HepG2 (cell line): ENCODE measurements around the gene UNC5B. TPM values are rescaled to one million over a fixed set of nuclear protein-coding genes. Genes with fewer than 3 reads are reported as not detected.

Experiments
- ATAC-seq: fragments of 200-7000 bp; cut with Tn5 transposase; 3 replicates; pipeline ENCODE4 v1.9.1; 2020; ENCODE audit warnings: mild to moderate bottlenecking, moderate library complexity
- BruUV-seq: library from RNA; stranded (reverse); fragments of 400-500 nt; replicated peaks from 2 replicates; lab custom pipeline; 2021; lab: Mats Ljungman, UMichigan
- CTCF ChIA-PET: fragments of 300-600 bp; formaldehyde crosslinking; extraction: SDS; loops from one replicate; lab custom pipeline; 2021; ENCODE audit warnings: low total read pairs, inconsistent platforms, low intra/inter-chr PET ratio; lab: Yijun Ruan, JAX
- POLR2A ChIA-PET: fragments of 350-600 bp; sonication (Branson Sonifier 250); formaldehyde crosslinking; loops from one replicate; lab custom pipeline; 2020; ENCODE audit warnings: antibody characterized with exemption, inconsistent platforms; lab: Yijun Ruan, JAX
- DNase-seq: peaks from one replicate; pipeline ENCODE4 v3.0.0-alpha.2; 2015; ENCODE audit warnings: low spot score
- FAIRE-seq: peaks from 3 replicates; lab custom pipeline; 2011; peaks lifted over from hg19 to GRCh38; lab: Jason Lieb, UNC
- H2AFZ ChIP-seq: one replicate; pipeline ENCODE4 v1.6.1; 2011; ENCODE audit warnings: low read length, inconsistent platforms
- H3K27ac ChIP-seq: fragments of 300-600 bp; 3 replicates; pipeline ENCODE4 v1.8.0; 2011; ENCODE audit warnings: mixed run types, mild to moderate bottlenecking, mixed read lengths, low read length, inconsistent platforms; ENCODE audit not compliant: insufficient read depth; ENCODE audit errors: extremely low read length
- H3K27me3 ChIP-seq, 2 experiments: fragments of 200-600 bp in 1 of 2; 2 replicates in 1 of 2; 3 replicates in 1 of 2; pipeline versions ENCODE4 v1.6.0 to v1.8.0; 2011; ENCODE audit warnings: low read length in 2 of 2, mild to moderate bottlenecking in 2 of 2, moderate library complexity in 2 of 2, inconsistent platforms in 1 of 2; ENCODE audit not compliant: insufficient read depth in 2 of 2, control insufficient read depth in 1 of 2
- H3K36me3 ChIP-seq, 2 experiments: fragments of 200-600 bp in 1 of 2; replicated peaks in 1 of 2; 2 replicates in 1 of 2; 3 replicates in 1 of 2; pipeline versions ENCODE4 v1.5.1 to v1.8.0; 2011; ENCODE audit warnings: low read length in 2 of 2, inconsistent platforms in 1 of 2; ENCODE audit not compliant: insufficient read depth in 2 of 2, control insufficient read depth in 1 of 2
- H3K4me1 ChIP-seq: 2 replicates; pipeline ENCODE4 v1.5.1; 2012; ENCODE audit warnings: low read length, inconsistent platforms; ENCODE audit not compliant: insufficient read depth
- H3K4me2 ChIP-seq: 2 replicates; pipeline ENCODE4 v1.6.0; 2011; ENCODE audit warnings: low read depth, low read length, inconsistent platforms
- H3K4me3 ChIP-seq, 3 experiments: fragments of 200-600 bp in 1 of 3; sonication (generic), shearing (Covaris generic) in 1 of 3; replicated peaks in 1 of 3; 2 replicates each; pipeline ENCODE4 v1.5.1; 2011 to 2016; ENCODE audit warnings: low read length in 3 of 3, inconsistent platforms in 2 of 3, low read depth in 2 of 3, mild to moderate bottlenecking in 2 of 3, control low read depth in 1 of 3, mixed read lengths in 1 of 3; ENCODE audit not compliant: insufficient read depth in 1 of 3
- H3K79me2 ChIP-seq: one replicate; pipeline ENCODE4 v1.6.1; 2011; ENCODE audit warnings: low read length, inconsistent platforms; ENCODE audit not compliant: insufficient read depth
- H3K9ac ChIP-seq: 2 replicates; pipeline ENCODE4 v1.6.0; 2011; ENCODE audit warnings: mild to moderate bottlenecking, low read depth, low read length, inconsistent platforms; ENCODE audit not compliant: insufficient read depth
- H3K9me3 ChIP-seq: 2 replicates; pipeline ENCODE4 v1.5.1; 2012; ENCODE audit warnings: mild to moderate bottlenecking, low read length
- H4K20me1 ChIP-seq: 2 replicates; pipeline ENCODE4 v1.6.0; 2011; ENCODE audit warnings: inconsistent platforms, mild to moderate bottlenecking, low read length, moderate library complexity; ENCODE audit not compliant: insufficient read depth
- ATF3 ChIP-seq: sonication (generic); formaldehyde crosslinking; IDR thresholded peaks from 2 replicates; pipeline ENCODE4 v1.4.0; 2020; ENCODE audit warnings: missing genetic modification reagents
- ATF4 ChIP-seq, 2 experiments: fragments of 450-650 bp in 1 of 2; sonication (generic) in 1 of 2; formaldehyde crosslinking; IDR thresholded peaks; 2 replicates each; pipeline versions ENCODE4 v1.5.0 to v1.8.0; 2020 to 2022; ENCODE audit warnings: mild to moderate bottlenecking in 1 of 2, missing genetic modification reagents in 1 of 2
- BCL6 ChIP-seq: IDR thresholded peaks from 2 replicates; pipeline ENCODE4 v1.6.1; 2016; ENCODE audit warnings: missing genetic modification reagents, missing compliant biosample characterization
- CEBPB ChIP-seq: IDR thresholded peaks from 2 replicates; pipeline ENCODE4 v1.6.1; 2011; ENCODE audit warnings: low read depth, low read length, improper control_type of control experiment, borderline replicate concordance
- CEBPG ChIP-seq: IDR thresholded peaks from 2 replicates; pipeline ENCODE4 v1.6.1; 2016
- CHD4 ChIP-seq: fragments of 200-600 bp; sonication (generic); IDR thresholded peaks from 2 replicates; pipeline ENCODE4 v1.7.0; 2017; ENCODE audit warnings: mild to moderate bottlenecking, low read length, borderline replicate concordance
- ESRRA ChIP-seq: sonication (generic); formaldehyde crosslinking; IDR thresholded peaks from 2 replicates; pipeline ENCODE4 v1.5.1; 2020; ENCODE audit warnings: mild to moderate bottlenecking, low read depth, missing genetic modification reagents
- FOSL2 ChIP-seq: sonication (generic); formaldehyde crosslinking; IDR thresholded peaks from 2 replicates; pipeline ENCODE4 v1.4.0; 2020; ENCODE audit warnings: missing genetic modification reagents
- GATAD2A ChIP-seq: IDR thresholded peaks from 2 replicates; pipeline ENCODE4 v1.6.1; 2016
- HDAC6 ChIP-seq: fragments of 200-600 bp; sonication (generic); IDR thresholded peaks from 2 replicates; pipeline ENCODE4 v1.7.0; 2017; ENCODE audit warnings: mild to moderate bottlenecking, antibody characterized with exemption, low read length, low read depth
- MAFG ChIP-seq: sonication (generic); formaldehyde crosslinking; IDR thresholded peaks from 2 replicates; pipeline ENCODE4 v1.5.1; 2020; ENCODE audit warnings: mild to moderate bottlenecking, missing genetic modification reagents
- MIER3 ChIP-seq: IDR thresholded peaks from 2 replicates; pipeline ENCODE4 v1.6.1; 2016; ENCODE audit warnings: missing compliant biosample characterization, borderline replicate concordance
- POLR2G ChIP-seq: fragments of 200-400 bp; formaldehyde crosslinking; IDR thresholded peaks from 2 replicates; pipeline ENCODE4 v1.6.1; 2018; ENCODE audit warnings: mild to moderate bottlenecking, low read depth, low read length, moderate library complexity
- RARA ChIP-seq: IDR thresholded peaks from 2 replicates; pipeline ENCODE4 v1.6.1; 2016; ENCODE audit warnings: missing genetic modification reagents, missing compliant biosample characterization
- ZNF281 ChIP-seq: sonication (generic); formaldehyde crosslinking; IDR thresholded peaks from 2 replicates; pipeline ENCODE4 v1.4.0; 2020; ENCODE audit warnings: missing genetic modification reagents, borderline replicate concordance
- ZNF605 ChIP-seq: sonication (generic); formaldehyde crosslinking; IDR thresholded peaks from 2 replicates; pipeline ENCODE4 v1.8.0; 2022; ENCODE audit warnings: mild to moderate bottlenecking, missing genetic modification reagents
- ZNF616 ChIP-seq: sonication (generic); formaldehyde crosslinking; IDR thresholded peaks from 2 replicates; pipeline ENCODE4 v1.5.0; 2020; ENCODE audit warnings: low read depth, mild to moderate bottlenecking, missing genetic modification reagents
- ZNF629 ChIP-seq: sonication (generic); formaldehyde crosslinking; conservative IDR thresholded peaks from 2 replicates; pipeline ENCODE4 v1.5.0; 2020; ENCODE audit warnings: missing genetic modification reagents
- WGBS: methylation state at CpG from one replicate; pipeline ENCODE4 v1.1.6; 2017; ENCODE audit warnings: low lambda C conversion rate; 5-methylcytosine and 5-hydroxymethylcytosine counted together
- in situ Hi-C: cut with HindIII; loops from 2 replicates; pipeline ENCODE4 v1.10.0; 2017; ENCODE audit warnings: low pct_unique_long_range_greater_than_20kb; ENCODE audit not compliant: extremely low pct_ligation_motif_present
- intact Hi-C: fragments of 100-400 bp; cut with micrococcal nuclease; formaldehyde crosslinking; loops from one replicate; pipeline ENCODE4 v1.10.0; 2022; ENCODE audit not compliant: unreplicated experiment
- polyA plus RNA-seq, 8 experiments: library from polyadenylated mRNA; depleted of rRNA in 3 of 8; stranded (reverse) in 7 of 8; unstranded in 1 of 8; fragments of >200 nt; fragmentation: Illumina TruSeq in 4 of 8; extraction: Trizol in 4 of 8; gene quantifications; 2 replicates each; pipeline versions ENCODE4 v1.2.1 to v1.2.3, GENCODE V29; 2011 to 2016; ENCODE audit warnings: low read depth in 4 of 8, missing spikeins in 1 of 8, mixed read lengths in 1 of 8; ENCODE audit not compliant: insufficient read depth in 1 of 8
- total RNA-seq, 5 experiments: library from RNA; depleted of rRNA; stranded (reverse); fragments of >200 nt; fragmentation: Illumina TruSeq; extraction: Trizol; gene quantifications; 2 replicates each; pipeline ENCODE4 v1.2.3, GENCODE V29; 2016; ENCODE audit warnings: low read depth in 1 of 5
- TF ChIP-seq, protein P1 (sequence below): sonication (generic); formaldehyde crosslinking; IDR thresholded peaks from 2 replicates; pipeline ENCODE4 v1.4.0; 2020; ENCODE audit warnings: missing genetic modification reagents

The UNC5B gene
- total and polyA plus RNA-seq, 2 of the 13 experiments (the other 11 are each of a cell fraction or from before 2014, with no cell fraction given) = 0.07 TPM

DNA sequence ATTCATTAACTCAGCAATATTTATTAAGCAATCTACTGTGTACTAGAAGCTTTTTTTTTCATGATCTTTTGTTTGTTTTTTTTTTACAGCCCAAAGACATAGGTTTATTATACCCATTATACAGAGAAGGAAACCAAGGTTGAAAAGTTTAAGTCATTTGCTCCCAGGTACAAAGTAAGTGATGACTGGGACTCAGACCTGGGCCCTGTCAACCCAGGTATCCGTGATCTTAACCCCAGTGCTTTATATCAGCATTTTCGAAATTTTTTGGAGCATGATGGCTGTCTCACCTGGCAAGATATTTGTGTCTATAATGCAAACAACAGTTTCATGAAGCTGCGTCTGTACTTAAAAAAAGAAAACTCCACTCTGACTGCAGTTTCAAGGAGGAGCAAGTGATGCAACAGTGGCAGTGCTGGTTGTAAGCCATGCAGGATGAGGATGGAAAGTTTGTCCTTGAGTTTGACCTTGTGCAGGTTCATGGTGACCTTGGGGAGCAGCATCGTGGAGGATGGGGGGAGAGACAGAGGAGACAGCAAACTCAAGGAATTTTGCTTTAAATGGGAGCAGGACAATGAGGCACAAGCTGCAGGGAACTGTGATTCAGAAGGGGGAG lies 118.5 kb downstream of the UNC5B start:
- in situ Hi-C loops = loop anchor here (25.0 kb wide), 1 partner anchor 706 kb away; no protein-coding TSS in a partner anchor
- peak; percentile 26 for FAIRE-seq
- Histone ChIP-seq H2AFZ (no peak overlapping the region), H3K79me2 (peaks cover 16% of the 10 kb centered on the region), H3K4me2 (no peak overlapping the region), H3K27ac (no peak overlapping the region), H3K9ac (no peak overlapping the region), H3K4me3 (no peak overlapping the region), H3K36me3 (peaks cover 12 to 20% of the 10 kb centered on the region in 2 experiments; a peak in 4 of 5 replicates), H3K9me3 (no peaks in the 10 kb centered on the region), H3K27me3 (no peaks in the 10 kb centered on the region), H4K20me1 (no peaks in the 10 kb centered on the region), H3K4me1 (peaks cover 66% of the 10 kb centered on the region)
- CTCF ChIA-PET = no interaction called here
- intact Hi-C loops = no loop called here
- DNase-seq = no peak
- BruUV-seq = no TSS peak
- no peak for ATAC-seq
- POLR2A ChIA-PET = interaction anchor here (0.8 to 16.7 kb wide), 4 partner anchors 9 to 46 kb away, joined by 3 to 210 read pairs (median 10); partner anchors contain the start of gene SLC29A3
- TF ChIP-seq ATF3 (CRISPR knock-in tag) (0 out of 2 replicates have a peak, but pooled peaks have one; percentile 16), MAFG (no peak), ZNF605 (CRISPR knock-in tag) (no peak), CHD4 (peak; percentile 73), BCL6 (peak; percentile 27; the same call in 1 of the 2 replicates), CEBPG (CRISPR knock-in tag) (0 out of 2 replicates have a peak, but pooled peaks have one; percentile 54), MIER3 (CRISPR knock-in tag) (no peak), ZNF281 (CRISPR knock-in tag) (peak; percentile 34; the same call in 1 of the 2 replicates), RARA (CRISPR knock-in tag) (peak; percentile 23; the same call in 1 of the 2 replicates), POLR2G (no peak), HDAC6 (no peak), FOSL2 (CRISPR knock-in tag) (0 out of 2 replicates have a peak, but pooled peaks have one; percentile 23), ATF4 (CRISPR knock-in tag; IDR thresholded peaks at IDR 0.05) (peak in 1 of 2 experiments; percentile 87; a peak in 2 of 4 replicates), CEBPB (peak; percentile 42; the same call in 1 of the 2 replicates), ZNF629 (peak; percentile 70), ZNF616 (CRISPR knock-in tag) (no peak), GATAD2A (CRISPR knock-in tag) (0 out of 2 replicates have a peak, but pooled peaks have one; percentile 15), ESRRA (peak; percentile 76)
- TF ChIP-seq, protein P1, sequence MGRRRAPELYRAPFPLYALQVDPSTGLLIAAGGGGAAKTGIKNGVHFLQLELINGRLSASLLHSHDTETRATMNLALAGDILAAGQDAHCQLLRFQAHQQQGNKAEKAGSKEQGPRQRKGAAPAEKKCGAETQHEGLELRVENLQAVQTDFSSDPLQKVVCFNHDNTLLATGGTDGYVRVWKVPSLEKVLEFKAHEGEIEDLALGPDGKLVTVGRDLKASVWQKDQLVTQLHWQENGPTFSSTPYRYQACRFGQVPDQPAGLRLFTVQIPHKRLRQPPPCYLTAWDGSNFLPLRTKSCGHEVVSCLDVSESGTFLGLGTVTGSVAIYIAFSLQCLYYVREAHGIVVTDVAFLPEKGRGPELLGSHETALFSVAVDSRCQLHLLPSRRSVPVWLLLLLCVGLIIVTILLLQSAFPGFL (CRISPR knock-in tag) = no peak
- WGBS = 66% methylated on average over 4 of the region's 4 CpGs
